Nephron (organoid): ENCODE measurements around the gene PIK3C3.
"Not testable (repeated sequence)": the region's sequence is repeated elsewhere in the genome, so short reads cannot be mapped to it uniquely, and the experiment has no call there.

ENCODE experiments used
- H3K27ac Mint-ChIP-seq, 3 experiments: 2 replicates each; pipeline ENCODE4 v1.8.0; 2020; ENCODE audit warnings: mixed read lengths in 3 of 3, mild to moderate bottlenecking in 2 of 3, moderate library complexity in 1 of 3
- H3K27me3 Mint-ChIP-seq: 2 replicates; pipeline ENCODE4 v1.8.0; 2021; ENCODE audit warnings: low read depth, mild to moderate bottlenecking, moderate library complexity, mixed read lengths
- H3K36me3 Mint-ChIP-seq: 2 replicates; pipeline ENCODE4 v1.8.0; 2020; ENCODE audit warnings: low read depth, mixed read lengths
- H3K4me1 Mint-ChIP-seq: 2 replicates; pipeline ENCODE4 v1.8.0; 2020; ENCODE audit warnings: mixed read lengths
- H3K4me3 Mint-ChIP-seq, 3 experiments: 2 replicates each; pipeline ENCODE4 v1.8.0; 2020; ENCODE audit warnings: mild to moderate bottlenecking in 3 of 3, mixed read lengths in 3 of 3, moderate library complexity in 2 of 3
- H3K9me3 Mint-ChIP-seq: 2 replicates; pipeline ENCODE4 v1.8.0; 2020; ENCODE audit warnings: mixed read lengths
- CTCF ChIP-seq, 3 experiments: fragments of 200-600 bp; sonication (generic); IDR thresholded peaks; one replicate each; pipeline ENCODE4 v1.5.0; 2021; ENCODE audit warnings: antibody characterized with exemption in 3 of 3; ENCODE audit not compliant: unreplicated experiment in 3 of 3

PIK3C3 gene

GRCh38 chr18:42005782-42006181 is 50.7 kb downstream of the PIK3C3 start:
- H3K27me3 Mint-ChIP-seq: no peaks in the 10 kb centered on the region
- H3K36me3 Mint-ChIP-seq: peaks cover 69% of the 10 kb centered on the region
- H3K9me3 Mint-ChIP-seq: no peaks in the 10 kb centered on the region
- peaks cover 9% of the 10 kb centered on the region for H3K4me1 Mint-ChIP-seq
- H3K27ac Mint-ChIP-seq: no peak overlapping the region
- H3K4me3 Mint-ChIP-seq: no peak overlapping the region
- TF ChIP-seq CTCF (IDR thresholded peaks at IDR 0.05; ENCODE audit: unreplicated experiment in 3 of 3): no peak

DNA sequence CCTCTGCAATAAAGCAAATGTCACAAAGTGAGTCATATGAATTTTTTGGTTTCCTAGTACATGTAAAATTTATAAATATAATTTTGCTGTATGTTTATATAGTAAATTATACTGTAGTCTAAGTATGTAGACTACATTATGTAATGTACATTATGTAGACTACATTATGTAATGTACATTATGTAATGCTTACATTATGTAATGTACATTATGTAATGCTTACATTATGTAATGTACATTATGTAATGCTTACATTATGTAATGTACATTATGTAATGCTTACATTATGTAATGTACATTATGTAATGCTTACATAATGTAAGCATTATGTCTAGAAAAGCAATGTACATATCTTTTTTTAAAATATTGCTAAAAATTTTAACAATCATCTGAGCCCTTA is 54.4 kb downstream of the PIK3C3 start:
- H3K27me3 Mint-ChIP-seq, H3K27ac Mint-ChIP-seq, H3K4me1 Mint-ChIP-seq, H3K9me3 Mint-ChIP-seq, H3K4me3 Mint-ChIP-seq: not testable (repeated sequence)
- H3K36me3 Mint-ChIP-seq: peaks cover 55% of the 10 kb centered on the region

- peaks cover 52% of the 10 kb centered on the region for H3K36me3 Mint-ChIP-seq
- H3K9me3 Mint-ChIP-seq: no peaks in the 10 kb centered on the region
- no peak overlapping the region for H3K27ac Mint-ChIP-seq
Measured at GRCh38 chr18:42011053-42011452, 56.0 kb downstream of the PIK3C3 start.

DNA sequence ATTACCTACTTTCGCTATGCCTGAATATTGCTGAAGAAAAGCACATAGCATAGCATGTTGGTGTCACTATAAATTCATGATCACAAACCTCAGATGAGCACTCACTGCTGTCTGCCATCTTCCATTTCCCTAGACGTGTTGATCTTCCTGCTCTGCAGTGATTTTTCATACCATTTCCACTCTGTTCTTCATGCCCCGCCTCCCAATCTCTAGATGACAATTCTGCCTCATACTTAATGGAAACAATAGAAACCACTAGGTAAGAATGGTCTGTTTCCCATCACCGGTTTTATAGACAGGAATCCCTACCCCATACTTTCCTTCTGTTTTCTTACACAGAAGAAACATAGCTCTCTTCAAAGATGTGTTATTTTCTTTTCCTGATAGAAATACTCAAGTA is 63.8 kb downstream of the PIK3C3 start:
- Mint-ChIP-seq H3K36me3 (peaks cover 34% of the 10 kb centered on the region), H3K9me3 (no peaks in the 10 kb centered on the region), H3K4me1 (no peaks in the 10 kb centered on the region), H3K4me3 (no peak overlapping the region), H3K27ac (no peak overlapping the region), H3K27me3 (no peaks in the 10 kb centered on the region)
- TF ChIP-seq CTCF (IDR thresholded peaks at IDR 0.05; ENCODE audit: unreplicated experiment in 3 of 3): no peak

More at GRCh38 chr18:42011053-42011452, 56.0 kb downstream of the PIK3C3 start:
- Mint-ChIP-seq H3K4me1 (no peaks in the 10 kb centered on the region), H3K4me3 (no peak overlapping the region), H3K27me3 (no peaks in the 10 kb centered on the region)
- TF ChIP-seq CTCF (IDR thresholded peaks at IDR 0.05; ENCODE audit: unreplicated experiment in 3 of 3): no peak

- Mint-ChIP-seq H3K36me3 (peaks cover 21% of the 10 kb centered on the region), H3K27me3 (no peaks in the 10 kb centered on the region), H3K9me3 (no peaks in the 10 kb centered on the region), H3K4me3 (no peak overlapping the region), H3K27ac (no peak overlapping the region), H3K4me1 (no peaks in the 10 kb centered on the region)
- TF ChIP-seq CTCF (IDR thresholded peaks at IDR 0.05; ENCODE audit: unreplicated experiment in 3 of 3): no peak
Measured at GRCh38 chr18:42024131-42024530, 69.1 kb downstream of the PIK3C3 start.

DNA sequence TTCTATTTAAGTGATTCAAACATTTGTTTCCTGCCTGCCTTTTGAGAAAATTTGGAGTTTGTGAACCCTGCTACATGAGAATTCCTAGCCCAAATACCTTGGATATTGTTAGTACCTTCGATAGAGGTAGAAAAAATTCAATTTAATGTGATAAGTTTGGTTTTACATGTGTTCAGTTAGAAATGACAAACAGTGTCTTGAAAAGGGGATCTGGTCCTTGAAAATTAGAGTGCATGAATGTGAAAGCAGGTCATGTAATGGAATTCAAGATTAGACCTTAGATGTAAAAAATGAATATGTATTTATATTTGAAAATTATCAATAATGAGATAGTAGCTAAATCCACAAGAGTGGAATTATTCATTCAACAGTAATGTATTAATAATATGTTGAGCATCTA is 70.5 kb downstream of the PIK3C3 start:
- Mint-ChIP-seq H3K9me3 (no peaks in the 10 kb centered on the region), H3K27ac (no peak overlapping the region), H3K27me3 (no peaks in the 10 kb centered on the region), H3K4me3 (no peak overlapping the region), H3K36me3 (peaks cover 28% of the 10 kb centered on the region), H3K4me1 (no peaks in the 10 kb centered on the region)
- no peak for TF ChIP-seq CTCF (IDR thresholded peaks at IDR 0.05; ENCODE audit: unreplicated experiment in 3 of 3)
